ENCODE results near the gene PRDX6.
"Not testable (repeated sequence)": the region's sequence is repeated elsewhere in the genome, so short reads cannot be mapped to it uniquely, and the experiment has no call there.

The PRDX6 gene

GRCh38 chr1:173477286-173478093 is at the start of gene PRDX6:
TSS of gene PRDX6 (plus strand) at chr1:173477335. CDS start at chr1:173477398, 63 bp downstream.
- peak; percentile 81 for DNase-seq (ENCODE audit: low read depth)

DNA sequence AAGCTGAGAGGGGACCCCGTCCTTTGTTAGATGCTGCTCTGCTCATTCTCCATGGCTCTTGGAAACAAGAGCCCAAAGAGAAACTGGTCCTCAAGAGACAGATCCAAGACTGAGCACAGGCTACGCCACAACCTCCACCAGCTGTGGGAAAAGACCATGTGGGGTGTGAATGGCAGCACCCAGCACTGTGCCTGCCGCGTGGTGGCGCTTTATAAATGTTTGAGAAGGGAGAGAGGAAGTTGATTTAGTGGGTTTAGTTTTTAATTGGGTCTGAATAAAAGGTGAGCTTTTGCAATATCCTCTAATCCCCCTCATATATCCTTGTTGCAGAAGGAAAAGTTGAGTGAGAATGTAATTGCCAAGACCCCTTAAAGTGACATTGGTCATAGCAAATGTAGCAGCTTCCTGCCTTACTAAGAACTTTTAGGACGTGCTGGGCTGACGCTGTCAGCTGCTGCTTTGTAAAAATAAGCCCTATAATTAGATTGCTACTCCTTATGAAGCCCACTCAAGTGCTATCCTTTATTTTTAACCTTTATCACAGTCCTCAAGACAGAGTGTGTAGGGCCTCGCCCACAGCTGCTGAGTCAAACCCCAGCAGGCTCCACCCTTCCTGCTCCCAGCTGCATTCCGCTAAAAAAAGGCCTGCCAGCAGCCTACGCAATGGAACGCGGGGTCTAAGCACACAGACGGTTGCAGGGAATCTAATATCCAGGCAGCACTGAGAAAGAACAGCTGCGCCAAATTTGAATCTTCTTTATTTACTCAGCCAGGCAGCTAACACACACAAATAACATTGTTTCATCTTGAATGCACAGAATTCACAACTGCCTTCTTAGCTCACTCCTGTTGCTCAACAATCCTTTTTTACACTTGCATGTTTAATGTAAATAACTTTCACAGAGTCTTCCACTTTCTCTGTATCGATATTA is 47.4 kb upstream of the PRDX6 start:
- DNase-seq (ENCODE audit: low read depth): peak; percentile 67

DNA sequence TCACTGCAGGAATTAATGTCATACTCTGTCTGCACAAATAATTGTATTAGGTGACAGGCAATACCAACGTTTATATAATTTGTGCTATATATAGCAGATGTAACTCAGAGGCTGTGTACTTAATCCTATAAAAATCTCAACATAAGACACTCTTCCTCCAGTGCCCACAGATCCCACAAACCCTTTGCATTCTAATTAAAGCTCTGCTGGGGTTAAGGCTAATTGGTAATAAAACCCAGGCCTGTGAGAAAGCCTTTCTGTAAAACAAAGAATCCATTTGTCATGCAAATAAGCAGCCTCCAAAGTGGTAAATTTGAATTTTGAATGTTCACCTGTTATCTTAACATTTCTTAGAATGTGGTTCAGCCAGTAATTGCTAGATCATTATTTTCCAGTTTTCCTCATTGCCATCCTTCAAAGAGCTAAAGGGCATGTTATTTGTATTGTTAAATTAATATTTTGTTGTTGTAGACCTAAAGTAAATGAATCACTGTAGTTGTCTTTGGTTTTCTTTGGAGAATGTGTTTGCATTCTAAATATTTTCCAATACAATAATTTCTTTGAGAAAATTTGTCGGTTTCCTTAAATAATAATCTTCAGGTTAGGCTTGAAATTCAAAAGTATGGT is 46.3 kb upstream of the PRDX6 start:
- DNase-seq (ENCODE audit: low read depth): no peak

GRCh38 chr1:173431304-173432045 is 45.7 kb upstream of the PRDX6 start:
- DNase-seq (ENCODE audit: low read depth): peak; percentile 89

GRCh38 chr1:173432331-173432730 is 44.8 kb upstream of the PRDX6 start:
- no peak for DNase-seq (ENCODE audit: low read depth)

GRCh38 chr1:173433751-173434326 is 43.3 kb upstream of the PRDX6 start:
- no peak for DNase-seq (ENCODE audit: low read depth)

DNA sequence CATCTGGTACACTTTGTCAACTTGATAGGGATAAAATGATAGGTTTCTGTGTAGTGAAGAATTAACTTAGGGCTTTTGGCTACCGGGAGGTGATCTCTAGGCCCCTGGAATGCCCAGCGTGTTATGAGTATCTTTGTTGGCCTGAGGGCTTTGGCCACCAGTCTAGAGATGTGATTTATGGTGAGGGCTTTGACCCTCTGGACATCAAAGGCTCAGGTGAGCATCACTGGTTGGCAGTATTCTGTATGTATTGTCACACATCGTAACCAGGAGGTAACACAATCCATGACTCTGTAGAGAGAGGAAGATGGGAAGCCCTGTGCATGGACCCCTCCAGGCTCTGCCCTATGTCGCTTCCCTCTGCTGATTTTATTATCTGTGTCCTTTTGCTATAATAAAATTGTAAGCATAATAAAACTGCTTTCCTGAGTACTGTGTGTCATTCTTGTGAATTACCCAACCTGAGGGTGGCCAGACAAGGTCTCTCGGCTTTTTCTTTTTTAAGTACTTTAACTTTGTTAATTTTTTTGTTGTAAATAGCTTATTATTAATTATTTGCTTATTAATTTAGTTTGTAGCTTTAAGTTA is 40.2 kb upstream of the PRDX6 start:
- DNase-seq (ENCODE audit: low read depth): no peak

- DNase-seq (ENCODE audit: low read depth): no peak
These were observed 38.5 kb upstream of the PRDX6 start for GRCh38 chr1:173438675-173439074.

GRCh38 chr1:173440430-173440829 is 36.7 kb upstream of the PRDX6 start:
- no peak for DNase-seq (ENCODE audit: low read depth)

DNA sequence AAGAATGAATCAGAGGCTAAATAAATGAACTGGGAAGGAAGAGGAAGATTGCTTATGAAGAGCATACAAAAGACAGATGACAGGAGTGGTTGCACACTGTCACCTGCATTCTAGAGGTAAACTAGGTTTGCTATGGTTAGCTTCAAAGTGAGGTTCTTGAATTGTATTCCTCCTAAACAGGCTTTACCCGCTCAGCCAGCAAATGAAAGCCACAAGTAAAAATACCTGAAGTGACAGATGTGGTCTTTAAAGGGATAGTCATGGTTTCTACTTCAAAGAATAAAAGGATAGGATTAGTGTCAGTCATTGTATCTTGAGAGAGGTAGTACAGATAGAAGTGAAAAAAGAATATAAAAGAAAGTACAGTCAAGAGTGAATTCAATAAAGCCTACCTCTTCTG is 32.4 kb upstream of the PRDX6 start:
- no peak for DNase-seq (ENCODE audit: low read depth)

DNA sequence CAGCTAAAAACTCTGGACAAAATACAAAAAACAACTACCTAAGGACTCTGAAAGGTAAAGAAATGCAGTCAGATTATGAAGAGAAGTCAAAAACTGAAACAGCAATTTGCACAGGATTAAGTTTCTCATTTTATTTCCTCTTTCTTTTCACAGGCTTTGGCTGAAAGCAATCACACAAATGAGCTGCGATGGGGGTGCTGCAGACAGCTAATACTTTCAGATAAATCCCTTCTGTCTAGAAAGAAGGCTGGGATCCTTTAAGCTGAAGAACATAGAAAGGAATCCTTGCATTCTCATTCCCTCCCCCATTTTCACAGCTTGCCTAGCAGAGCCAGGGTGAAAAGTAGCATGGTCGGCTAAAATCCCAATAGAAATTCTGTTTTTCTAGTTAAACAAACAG is 32.0 kb upstream of the PRDX6 start:
- DNase-seq (ENCODE audit: low read depth): no peak

DNA sequence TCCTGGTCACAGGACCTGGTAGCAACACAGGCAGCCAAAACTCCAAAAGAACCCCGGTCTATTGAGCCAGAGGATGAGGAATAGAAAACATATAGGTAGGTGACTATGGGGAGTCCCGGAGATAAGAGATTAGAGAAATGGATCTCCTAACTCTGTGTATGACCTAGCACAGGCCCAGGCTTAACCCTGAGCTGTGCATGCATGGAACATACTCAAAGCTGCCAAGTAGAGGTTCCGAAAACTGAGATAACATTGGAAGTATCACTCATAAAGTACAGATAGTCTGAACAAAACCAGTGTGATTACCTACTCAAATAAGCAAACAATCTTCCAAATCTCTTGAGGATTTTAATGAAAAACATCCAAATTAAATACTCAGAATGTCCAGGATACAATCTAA is 31.5 kb upstream of the PRDX6 start:
- DNase-seq (ENCODE audit: low read depth): no peak

GRCh38 chr1:173447224-173447623 is 29.9 kb upstream of the PRDX6 start:
- no peak for DNase-seq (ENCODE audit: low read depth)

DNA sequence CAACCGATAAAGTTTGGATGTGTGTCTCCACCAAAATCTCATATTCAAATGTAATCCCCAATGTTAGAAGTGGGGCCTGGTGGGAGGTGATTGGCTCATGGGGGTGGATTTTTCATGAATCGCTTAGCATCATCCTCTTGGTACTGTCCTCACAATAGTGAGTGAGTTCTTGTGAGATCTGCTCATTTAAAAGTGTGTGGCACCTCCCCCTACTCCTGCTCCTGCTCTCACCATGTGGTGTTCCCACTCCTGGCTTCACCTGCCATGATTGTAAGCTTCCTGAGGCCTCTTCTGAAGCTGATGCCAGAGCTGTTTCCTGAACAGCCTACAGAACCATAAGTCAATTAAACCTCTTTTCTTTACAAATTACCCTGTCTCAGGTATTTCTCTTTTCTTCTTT is 28.2 kb upstream of the PRDX6 start:
- no peak for DNase-seq (ENCODE audit: low read depth)

DNA sequence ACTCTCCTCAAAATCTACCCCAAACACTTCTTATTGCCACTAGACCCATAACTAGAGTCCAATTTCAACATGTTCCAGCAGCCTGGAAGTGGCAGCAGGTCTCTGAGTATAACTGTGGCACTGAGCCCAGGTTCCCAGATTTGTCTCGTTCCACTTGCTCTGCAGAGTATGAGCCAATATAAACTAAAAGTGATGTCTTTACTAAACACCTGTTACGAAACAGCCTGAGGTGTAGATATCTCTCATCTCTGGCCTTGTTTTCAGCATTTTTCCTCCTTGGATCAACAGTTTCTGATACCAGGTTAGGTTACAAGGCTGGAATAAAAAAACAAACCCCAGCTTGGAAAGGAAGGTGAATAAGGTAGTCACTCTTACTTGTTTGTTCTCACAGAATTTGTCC is 25.2 kb upstream of the PRDX6 start:
- DNase-seq (ENCODE audit: low read depth): no peak

- DNase-seq (ENCODE audit: low read depth): no peak
These were observed 23.2 kb upstream of the PRDX6 start for GRCh38 chr1:173453982-173454381.

- DNase-seq (ENCODE audit: low read depth): no peak
These were observed 22.1 kb upstream of the PRDX6 start for GRCh38 chr1:173454966-173455524.

DNA sequence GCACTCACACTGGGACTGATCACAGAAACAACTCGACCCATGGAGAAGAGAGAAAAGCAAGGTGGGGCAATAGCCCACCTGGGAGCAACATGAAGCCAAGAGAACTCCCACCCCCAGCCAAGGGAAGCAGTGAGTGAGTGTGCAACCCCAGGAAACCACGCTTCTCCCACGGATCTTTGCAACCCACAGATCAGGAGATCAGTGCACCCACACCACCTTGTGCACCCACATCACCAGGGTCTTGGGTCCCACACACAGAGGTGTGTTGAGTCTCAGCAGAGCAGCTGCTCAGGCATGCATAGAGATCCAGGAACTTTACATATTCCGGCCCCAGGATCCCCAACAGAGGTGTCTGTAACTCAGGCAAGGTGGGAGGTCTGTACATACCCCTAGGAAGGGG is 17.2 kb upstream of the PRDX6 start:
- DNase-seq (ENCODE audit: low read depth): no peak

GRCh38 chr1:173462666-173463065 is 14.5 kb upstream of the PRDX6 start:
- DNase-seq (ENCODE audit: low read depth): not testable (repeated sequence)

DNA sequence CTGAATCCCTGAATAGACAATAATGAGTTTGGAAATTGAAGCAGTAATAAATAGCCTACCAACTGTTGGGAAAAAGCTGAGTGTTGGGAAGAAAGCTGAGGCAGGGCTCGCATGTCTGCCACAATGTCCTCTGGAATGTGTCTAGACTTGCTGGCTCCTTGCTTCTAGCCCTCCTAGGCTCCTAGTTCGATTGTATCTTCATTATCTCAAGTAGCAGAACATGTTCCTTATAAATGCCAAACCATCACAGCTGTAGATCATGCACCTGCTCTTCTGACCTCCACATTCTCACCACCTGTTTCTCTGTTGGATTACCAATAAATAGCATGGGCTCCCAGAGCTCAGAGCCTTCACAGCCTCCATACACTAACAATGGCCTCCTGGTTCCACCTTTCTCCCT is 12.9 kb upstream of the PRDX6 start:
- DNase-seq (ENCODE audit: low read depth): not testable (repeated sequence)

DNA sequence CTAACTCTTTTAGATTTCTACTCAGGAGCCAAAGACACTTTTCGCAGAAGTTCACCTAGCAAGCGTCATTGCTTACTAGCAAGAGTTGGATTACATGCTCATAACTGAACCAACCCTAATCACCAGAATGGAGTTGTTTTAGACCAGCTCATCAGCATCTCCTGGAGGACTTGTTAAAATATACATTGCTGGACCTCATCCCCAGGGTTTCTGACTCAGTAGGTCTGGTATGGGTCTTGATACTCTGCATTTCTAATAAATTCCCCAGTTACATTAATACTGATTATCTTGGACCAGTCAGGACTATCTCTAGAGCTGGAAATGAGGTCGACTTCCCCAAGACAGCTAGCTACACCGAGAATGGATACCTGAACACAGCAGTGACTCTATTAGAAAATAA is 9.7 kb upstream of the PRDX6 start:
- no peak for DNase-seq (ENCODE audit: low read depth)

All from CMK (cell line).